UCSD-AML1 (cell line): Measurements from ENCODE around the gene ERLIN1.

Experiments used
- DNase-seq: peaks from one replicate; lab custom pipeline; 2025; ENCODE audit not compliant: unreplicated experiment; lab: John Stamatoyannopoulos, UW

Gene ERLIN1

GRCh38 chr10:100185364-100186252 is at the start of gene ERLIN1:
Gene ERLIN1 (minus strand): TSS chr10:100186029. CDS start chr10:100185626, 403 bp downstream.
- peak; percentile 94 for DNase-seq

GRCh38 chr10:100232101-100232500 is 46.3 kb upstream of the ERLIN1 start:
- no peak for DNase-seq

- DNase-seq: no peak
These were observed 44.1 kb upstream of the ERLIN1 start for GRCh38 chr10:100229819-100230422.

- no peak for DNase-seq
These were observed 38.0 kb upstream of the ERLIN1 start for GRCh38 chr10:100223879-100224278.

GRCh38 chr10:100222529-100222928 is 36.7 kb upstream of the ERLIN1 start:
- no peak for DNase-seq

- DNase-seq: no peak
These were observed 30.2 kb upstream of the ERLIN1 start for GRCh38 chr10:100216006-100216405.

GRCh38 chr10:100209303-100209702 is 23.5 kb upstream of the ERLIN1 start:
- no peak for DNase-seq

- no peak for DNase-seq
These were observed 22.4 kb upstream of the ERLIN1 start for GRCh38 chr10:100208276-100208675.

- no peak for DNase-seq
These were observed 18.5 kb upstream of the ERLIN1 start for GRCh38 chr10:100204370-100204769.

- no peak for DNase-seq
These were observed 15.7 kb upstream of the ERLIN1 start for GRCh38 chr10:100201549-100201948.

- no peak for DNase-seq
These were observed 8.9 kb upstream of the ERLIN1 start for GRCh38 chr10:100194711-100195110.

- no peak for DNase-seq
These were observed 6.5 kb upstream of the ERLIN1 start for GRCh38 chr10:100192350-100192749.

- peak; percentile 41 for DNase-seq
These were observed 704 bp upstream of the ERLIN1 start for GRCh38 chr10:100186253-100187212.

GRCh38 chr10:100184840-100185239 is 989 bp downstream of the ERLIN1 start:
- peak; percentile 9 for DNase-seq

- no peak for DNase-seq
These were observed 1.4 kb downstream of the ERLIN1 start for GRCh38 chr10:100184426-100184825.

GRCh38 chr10:100183481-100183880 is 2.3 kb downstream of the ERLIN1 start:
- DNase-seq: no peak

- no peak for DNase-seq
These were observed 2.9 kb downstream of the ERLIN1 start for GRCh38 chr10:100182908-100183307.

GRCh38 chr10:100182281-100182680 is 3.5 kb downstream of the ERLIN1 start:
- peak; percentile 8 for DNase-seq

GRCh38 chr10:100175875-100176274 is 10.0 kb downstream of the ERLIN1 start:
- DNase-seq: no peak

- DNase-seq: no peak
These were observed 10.8 kb downstream of the ERLIN1 start for GRCh38 chr10:100174699-100175677.
